Smooth muscle cell (in vitro differentiated cells): ENCODE measurements around the gene CA9. TPM values are rescaled to one million over a fixed set of nuclear protein-coding genes. Genes with fewer than 3 reads are reported as not detected.

Experiments
- DNase-seq: peaks from one replicate; lab custom pipeline; 2025; ENCODE audit not compliant: unreplicated experiment; lab: John Stamatoyannopoulos, UW
- H2AFZ ChIP-seq: fragments of 200-600 bp; sonication (generic); 2 replicates; pipeline ENCODE4 v1.6.0; 2016; ENCODE audit warnings: antibody characterized with exemption, low read depth, mild to moderate bottlenecking
- H3F3A ChIP-seq: fragments of 200-600 bp; sonication (generic); 2 replicates; pipeline ENCODE4 v1.6.0; 2017; ENCODE audit warnings: antibody characterized with exemption, low read depth
- H3K27ac ChIP-seq: fragments of 200-600 bp; sonication (generic); 2 replicates; pipeline ENCODE4 v1.5.1; 2016; ENCODE audit warnings: low read depth, mild to moderate bottlenecking
- H3K27me3 ChIP-seq: fragments of 200-600 bp; sonication (generic); 2 replicates; pipeline ENCODE4 v1.6.1; 2016; ENCODE audit warnings: low read depth, mild to moderate bottlenecking
- H3K36me3 ChIP-seq: fragments of 200-600 bp; sonication (generic); 2 replicates; pipeline ENCODE4 v1.5.1; 2016; ENCODE audit warnings: low read depth
- H3K4me1 ChIP-seq: fragments of 200-600 bp; sonication (generic); 2 replicates; pipeline ENCODE4 v1.5.1; 2016; ENCODE audit warnings: low read depth
- H3K4me2 ChIP-seq: fragments of 200-600 bp; sonication (generic); 2 replicates; pipeline ENCODE4 v1.6.0; 2016; ENCODE audit warnings: mild to moderate bottlenecking
- H3K4me3 ChIP-seq: fragments of 200-600 bp; sonication (generic); 2 replicates; pipeline ENCODE4 v1.5.1; 2016; ENCODE audit warnings: mild to moderate bottlenecking
- H3K79me2 ChIP-seq: fragments of 200-600 bp; sonication (generic); 2 replicates; pipeline ENCODE4 v1.6.0; 2016; ENCODE audit warnings: low read depth, mild to moderate bottlenecking
- H3K9ac ChIP-seq: fragments of 200-600 bp; sonication (generic); 2 replicates; pipeline ENCODE4 v1.6.0; 2016; ENCODE audit warnings: low read depth
- H3K9me3 ChIP-seq: fragments of 200-600 bp; sonication (generic); replicated peaks from 2 replicates; pipeline ENCODE4 v1.5.1; 2016; ENCODE audit warnings: low read depth
- H4K20me1 ChIP-seq: fragments of 200-600 bp; sonication (generic); 2 replicates; pipeline ENCODE4 v1.6.0; 2016; ENCODE audit warnings: low read depth
- WGBS: methylation state at CpG from one replicate; pipeline ENCODE4 v1.1.7; 2016; ENCODE audit warnings: low lambda C conversion rate; 5-methylcytosine and 5-hydroxymethylcytosine counted together
- polyA plus RNA-seq: library from polyadenylated mRNA; unstranded; fragments of >200 nt; fragmentation: Nextera tagmentation; extraction: Ambion mirVana; gene quantifications from 2 replicates; pipeline ENCODE4 v1.2.1, GENCODE V29; 2016
- total RNA-seq: library from RNA; depleted of rRNA; stranded (reverse); fragments of >200 nt; gene quantifications from 2 replicates; pipeline ENCODE4 v1.2.3, GENCODE V29; 2014
- TF ChIP-seq, protein P1 (sequence below): fragments of 200-600 bp; sonication (generic); IDR thresholded peaks from 2 replicates; pipeline ENCODE4 v1.5.1; 2017; ENCODE audit warnings: borderline replicate concordance, mild to moderate bottlenecking, antibody characterized with exemption; ENCODE audit not compliant: insufficient read depth, poor library complexity, severe bottlenecking

CA9 gene
- total and polyA plus RNA-seq, 2 experiments from 2014 or later: 4.6 TPM; not detected in 1

DNA sequence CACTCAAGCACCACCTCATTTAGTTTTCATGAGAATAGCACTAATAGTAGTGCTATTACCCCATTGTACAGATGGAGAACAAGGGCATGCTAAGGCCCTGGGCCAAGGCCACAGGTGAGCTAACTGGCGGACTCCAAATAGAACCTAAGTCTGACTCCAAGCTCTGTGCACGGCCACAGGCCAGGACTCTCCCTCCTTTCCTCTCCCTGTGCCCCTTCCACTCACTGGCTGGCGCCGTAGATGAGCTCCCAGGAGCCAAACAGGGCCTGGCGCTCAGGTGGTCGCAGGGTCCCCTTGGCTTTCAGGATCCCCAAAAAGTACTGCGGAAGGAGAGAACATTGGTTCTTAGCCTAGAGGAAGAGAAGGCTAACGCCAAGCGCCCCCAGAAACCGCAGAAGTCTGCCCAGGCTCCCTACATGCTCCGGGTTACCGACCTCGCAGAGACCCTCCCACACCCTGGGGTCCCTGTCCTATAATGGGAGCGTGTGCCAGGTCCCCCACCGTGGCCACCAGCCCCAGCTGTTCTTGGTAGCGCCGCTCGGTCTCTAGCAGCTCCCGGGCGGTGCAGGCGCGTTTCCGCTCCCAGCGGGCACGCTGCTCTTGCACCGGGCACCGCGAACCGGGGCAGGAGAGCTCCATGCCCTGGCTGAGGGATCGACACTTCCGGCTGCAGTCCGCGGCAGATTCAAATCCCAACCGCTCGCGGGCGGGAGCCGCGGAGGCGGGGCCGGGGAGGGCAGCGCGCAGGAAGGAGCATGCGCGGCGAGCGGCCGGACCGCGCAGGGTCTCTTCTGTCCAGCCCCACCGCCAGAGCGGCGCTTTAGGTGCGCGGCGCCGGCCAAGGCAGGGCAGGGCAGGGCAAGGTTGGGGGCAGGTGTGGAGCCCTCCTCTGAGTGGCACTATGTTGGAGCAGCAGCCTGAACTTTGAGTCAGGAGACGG is 8.9 kb upstream of the CA9 start, which contains the start of gene ARHGEF39:
Gene ARHGEF39, minus strand, starts transcription at position 665 of the 940 bp plus-strand sequence. Its CDS starts 26 bp downstream, at position 639.
- H3K4me3 ChIP-seq: peak within 1 kb of the TSS; percentile 71
- H3K27me3 ChIP-seq: no peaks in the 10 kb centered on the region
- no peaks in the 10 kb centered on the region for H3K79me2 ChIP-seq
- H3K9me3 ChIP-seq: no peaks in the 10 kb centered on the region
- WGBS: 9% methylated on average over 38 of the region's 58 CpGs
- no peaks in the 10 kb centered on the region for H3F3A ChIP-seq
- H3K4me2 ChIP-seq: peak within 1 kb of the TSS; percentile 96
- peak within 1 kb of the TSS; percentile 98 for H2AFZ ChIP-seq
- H4K20me1 ChIP-seq: no peaks in the 10 kb centered on the region
- TF ChIP-seq, protein P1, sequence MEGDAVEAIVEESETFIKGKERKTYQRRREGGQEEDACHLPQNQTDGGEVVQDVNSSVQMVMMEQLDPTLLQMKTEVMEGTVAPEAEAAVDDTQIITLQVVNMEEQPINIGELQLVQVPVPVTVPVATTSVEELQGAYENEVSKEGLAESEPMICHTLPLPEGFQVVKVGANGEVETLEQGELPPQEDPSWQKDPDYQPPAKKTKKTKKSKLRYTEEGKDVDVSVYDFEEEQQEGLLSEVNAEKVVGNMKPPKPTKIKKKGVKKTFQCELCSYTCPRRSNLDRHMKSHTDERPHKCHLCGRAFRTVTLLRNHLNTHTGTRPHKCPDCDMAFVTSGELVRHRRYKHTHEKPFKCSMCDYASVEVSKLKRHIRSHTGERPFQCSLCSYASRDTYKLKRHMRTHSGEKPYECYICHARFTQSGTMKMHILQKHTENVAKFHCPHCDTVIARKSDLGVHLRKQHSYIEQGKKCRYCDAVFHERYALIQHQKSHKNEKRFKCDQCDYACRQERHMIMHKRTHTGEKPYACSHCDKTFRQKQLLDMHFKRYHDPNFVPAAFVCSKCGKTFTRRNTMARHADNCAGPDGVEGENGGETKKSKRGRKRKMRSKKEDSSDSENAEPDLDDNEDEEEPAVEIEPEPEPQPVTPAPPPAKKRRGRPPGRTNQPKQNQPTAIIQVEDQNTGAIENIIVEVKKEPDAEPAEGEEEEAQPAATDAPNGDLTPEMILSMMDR: peak; percentile 12
- DNase-seq: peak; percentile 41
- peaks cover 8% of the 10 kb centered on the region for H3K4me1 ChIP-seq
- H3K9ac ChIP-seq: no peak within 1 kb of the TSS
- no peak within 1 kb of the TSS for H3K27ac ChIP-seq
- no peaks in the 10 kb centered on the region for H3K36me3 ChIP-seq

DNA sequence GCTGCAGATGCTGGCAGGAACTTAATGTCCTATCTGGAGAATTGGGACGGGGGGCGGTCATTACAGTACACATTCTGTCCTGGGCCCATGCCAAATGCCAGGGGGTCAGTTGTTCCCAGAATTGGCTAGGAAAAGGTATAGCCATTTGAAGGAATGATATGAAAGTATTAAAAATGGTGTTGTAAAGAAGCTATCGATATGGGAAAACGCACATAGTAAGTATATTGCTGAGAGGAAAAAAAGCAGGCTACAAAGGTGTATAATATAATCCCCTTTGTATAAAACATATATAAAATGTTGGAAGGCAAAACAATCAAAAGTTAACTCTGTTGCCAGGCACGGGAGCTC is 8.3 kb upstream of the CA9 start:
- no peak overlapping the region for H3K9ac ChIP-seq
- H3F3A ChIP-seq: no peaks in the 10 kb centered on the region
- TF ChIP-seq, protein P1: no peak
- peak overlapping the region; percentile 96 for H3K4me2 ChIP-seq
- H4K20me1 ChIP-seq: no peaks in the 10 kb centered on the region
- H3K4me1 ChIP-seq: peaks cover 8% of the 10 kb centered on the region
- H2AFZ ChIP-seq: peak overlapping the region; percentile 98
- H3K9me3 ChIP-seq: no peaks in the 10 kb centered on the region
- H3K27ac ChIP-seq: no peak overlapping the region
- DNase-seq: no peak
- H3K4me3 ChIP-seq: peak overlapping the region; percentile 71
- no peaks in the 10 kb centered on the region for H3K79me2 ChIP-seq
- H3K36me3 ChIP-seq: no peaks in the 10 kb centered on the region
- no peaks in the 10 kb centered on the region for H3K27me3 ChIP-seq
- 60% methylated on average over 5 of the region's 5 CpGs for WGBS

DNA sequence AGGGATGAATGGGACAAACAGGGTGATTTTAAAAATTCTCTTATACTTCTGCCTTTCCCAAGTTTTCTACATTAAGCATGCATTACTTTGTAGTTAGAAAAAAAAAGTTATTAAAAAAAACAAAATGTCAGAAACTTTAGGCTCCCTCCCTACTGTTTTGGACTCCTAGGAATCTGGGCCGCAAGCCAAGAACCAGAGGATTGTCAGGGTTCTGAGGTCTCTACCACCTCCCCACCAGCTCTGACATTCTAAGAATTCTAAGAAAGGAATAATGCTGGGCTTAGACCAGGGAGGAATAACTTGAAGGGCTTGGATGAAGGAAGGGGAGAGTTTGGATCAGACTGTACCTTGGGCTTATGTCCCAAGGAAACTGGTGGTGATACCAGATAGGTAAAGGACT is 7.7 kb upstream of the CA9 start:
- Histone ChIP-seq H3K27me3 (no peaks in the 10 kb centered on the region), H3K36me3 (no peaks in the 10 kb centered on the region), H3K4me1 (peaks cover 8% of the 10 kb centered on the region), H3K9ac (no peak overlapping the region), H4K20me1 (no peaks in the 10 kb centered on the region), H3F3A (no peaks in the 10 kb centered on the region), H3K9me3 (no peaks in the 10 kb centered on the region), H3K4me2 (no peak overlapping the region), H3K79me2 (no peaks in the 10 kb centered on the region), H2AFZ (no peak overlapping the region), H3K27ac (no peak overlapping the region), H3K4me3 (no peak overlapping the region)
- DNase-seq: no peak
- WGBS: 100% methylated on average over 1 of the region's 1 CpG
- TF ChIP-seq, protein P1: no peak
